HCT116 (cell line): ENCODE results near the gene DMBT1. TPM values are rescaled to one million over a fixed set of nuclear protein-coding genes. Genes with fewer than 3 reads are reported as not detected.

Source experiments
- ATAC-seq: fragments of 200-7000 bp; cut with Tn5 transposase; 2 replicates; pipeline ENCODE4 v1.9.1; 2020; ENCODE audit warnings: mild to moderate bottlenecking, moderate library complexity
- BruUV-seq: library from RNA; stranded (reverse); fragments of 400-500 nt; replicated peaks from 2 replicates; lab custom pipeline; 2021; lab: Mats Ljungman, UMichigan
- CTCF ChIA-PET: fragments of 300-600 bp; sonication (Branson Sonifier 250); formaldehyde crosslinking; loops from one replicate; lab custom pipeline; 2021; ENCODE audit warnings: antibody characterized with exemption; lab: Charles Lee
- POLR2A ChIA-PET: fragments of 300-600, 350-600 bp; sonication (Branson Sonifier 250); formaldehyde crosslinking; loops from one replicate; lab custom pipeline; 2021; ENCODE audit warnings: antibody characterized with exemption; lab: Charles Lee
- RAD21 ChIA-PET, 2 experiments: fragments of 300-600 bp; sonication (Branson Sonifier 250); formaldehyde crosslinking; loops; one replicate each; lab custom pipeline; 2023; ENCODE audit warnings: low total read pairs in 2 of 2; ENCODE audit not compliant: uncharacterized antibody in 2 of 2, unreplicated experiment in 2 of 2, low non-redundant PET in 1 of 2; lab: Charles Lee
- DNase-seq: peaks from one replicate; pipeline ENCODE4 v3.0.0-alpha.2; 2010; ENCODE audit warnings: low read depth, low spot score
- H2AFZ ChIP-seq: fragments of 200-600 bp; shearing (Covaris generic), sonication (generic); 2 replicates; pipeline ENCODE4 v1.6.1; 2017; ENCODE audit warnings: low read depth, mixed run types, mixed read lengths, antibody characterized with exemption, low read length; ENCODE audit not compliant: poor library complexity, severe bottlenecking
- H3K27ac ChIP-seq: 2 replicates; pipeline ENCODE4 v1.5.1; 2012; ENCODE audit warnings: low read depth, low read length
- H3K27me3 ChIP-seq: fragments of 200-600 bp; sonication (generic); 2 replicates; pipeline ENCODE4 v1.6.1; 2016; ENCODE audit warnings: mixed run types, low read length, mixed read lengths; ENCODE audit not compliant: insufficient read depth
- H3K36me3 ChIP-seq, 2 experiments: fragments of 200-500 bp in 1 of 2; fragments of 200-600 bp in 1 of 2; sonication (Bioruptor generic) in 1 of 2; sonication (generic) in 1 of 2; 2 replicates each; pipeline versions ENCODE4 v1.5.1 to v1.6.1; 2014 to 2016; ENCODE audit warnings: low read length in 2 of 2, inconsistent platforms in 1 of 2, mixed read lengths in 1 of 2, mixed run types in 1 of 2; ENCODE audit not compliant: insufficient read depth in 2 of 2, control insufficient read depth in 1 of 2
- H3K4me1 ChIP-seq, 2 experiments: fragments of 200-600 bp in 1 of 2; sonication (generic) in 1 of 2; 2 replicates each; pipeline versions ENCODE4 v1.5.1 to v1.6.1; 2012 to 2017; ENCODE audit warnings: low read length in 2 of 2, inconsistent platforms in 1 of 2, mild to moderate bottlenecking in 1 of 2, mixed read lengths in 1 of 2, mixed run types in 1 of 2, moderate library complexity in 1 of 2; ENCODE audit not compliant: insufficient read depth in 2 of 2, control insufficient read depth in 1 of 2
- H3K4me2 ChIP-seq: fragments of 200-600 bp; sonication (generic); 2 replicates; pipeline ENCODE4 v1.6.1; 2017; ENCODE audit warnings: mixed run types, low read length, mixed read lengths
- H3K4me3 ChIP-seq, 2 experiments: fragments of 200-600 bp in 1 of 2; sonication (generic) in 1 of 2; replicated peaks in 1 of 2; 2 replicates each; pipeline ENCODE4 v1.5.1; 2011 to 2016; ENCODE audit warnings: low read length in 2 of 2, control low read depth in 1 of 2, low read depth in 1 of 2, mild to moderate bottlenecking in 1 of 2, mixed read lengths in 1 of 2, mixed run types in 1 of 2
- H3K79me2 ChIP-seq: fragments of 200-600 bp; sonication (generic); 2 replicates; pipeline ENCODE4 v1.6.1; 2017; ENCODE audit warnings: mild to moderate bottlenecking, mixed run types, low read length, moderate library complexity, mixed read lengths; ENCODE audit not compliant: insufficient read depth
- H3K9ac ChIP-seq: fragments of 200-600 bp; sonication (generic); 2 replicates; pipeline ENCODE4 v1.6.1; 2016; ENCODE audit warnings: low read length, mixed read lengths
- H3K9me2 ChIP-seq: fragments of 200-600 bp; sonication (generic), shearing (Covaris generic); 2 replicates; pipeline ENCODE4 v1.6.1; 2017; ENCODE audit warnings: mixed run types, mild to moderate bottlenecking, moderate library complexity; ENCODE audit not compliant: insufficient read depth
- H3K9me3 ChIP-seq, 2 experiments: fragments of 200-500 bp in 1 of 2; fragments of 200-600 bp in 1 of 2; sonication (Bioruptor generic) in 1 of 2; sonication (generic) in 1 of 2; 2 replicates each; pipeline ENCODE4 v1.6.1; 2014 to 2017; ENCODE audit warnings: low read length in 2 of 2, mixed read lengths in 2 of 2, inconsistent platforms in 1 of 2, low read depth in 1 of 2, mild to moderate bottlenecking in 1 of 2, mixed run types in 1 of 2, moderate library complexity in 1 of 2; ENCODE audit not compliant: control insufficient read depth in 1 of 2, insufficient read depth in 1 of 2
- H4K20me1 ChIP-seq: fragments of 200-600 bp; sonication (generic), shearing (Covaris generic); 2 replicates; pipeline ENCODE4 v1.6.1; 2017; ENCODE audit warnings: mixed run types, mild to moderate bottlenecking, moderate library complexity; ENCODE audit not compliant: insufficient read depth
- CBX3 ChIP-seq: IDR thresholded peaks from 2 replicates; pipeline ENCODE4 v1.6.1; 2012; ENCODE audit warnings: low read depth
- CEBPB ChIP-seq: IDR thresholded peaks from 2 replicates; pipeline ENCODE4 v1.6.1; 2012; ENCODE audit warnings: low read depth
- EGR1 ChIP-seq: IDR thresholded peaks from 2 replicates; pipeline ENCODE4 v1.6.1; 2012; ENCODE audit warnings: low read depth
- ELF1 ChIP-seq: IDR thresholded peaks from 2 replicates; pipeline ENCODE4 v1.6.1; 2012; ENCODE audit warnings: low read depth, borderline replicate concordance
- EZH2 ChIP-seq: fragments of 200-600 bp; sonication (generic); IDR thresholded peaks from 2 replicates; pipeline ENCODE4 v1.6.1; 2017; ENCODE audit warnings: antibody characterized with exemption, mixed run types
- FOSL1 ChIP-seq: IDR thresholded peaks from 2 replicates; pipeline ENCODE4 v1.6.1; 2012; ENCODE audit warnings: low read depth
- POLR2A ChIP-seq: IDR thresholded peaks from 2 replicates; pipeline ENCODE4 v1.7.0; 2011; ENCODE audit warnings: borderline replicate concordance; ENCODE audit not compliant: insufficient read depth, insufficient read length; ENCODE audit errors: extremely low read depth
- RAD21 ChIP-seq: IDR thresholded peaks from 2 replicates; pipeline ENCODE4 v1.6.1; 2012; ENCODE audit warnings: low read depth, mild to moderate bottlenecking
- SIN3A ChIP-seq: IDR thresholded peaks from 2 replicates; pipeline ENCODE4 v1.6.1; 2012; ENCODE audit warnings: low read depth
- SRF ChIP-seq: IDR thresholded peaks from 2 replicates; pipeline ENCODE4 v1.6.1; 2012; ENCODE audit warnings: low read depth
- YY1 ChIP-seq: IDR thresholded peaks from 2 replicates; pipeline ENCODE4 v1.6.1; 2011; ENCODE audit warnings: low read length, low read depth, moderate library complexity, mild to moderate bottlenecking; ENCODE audit not compliant: insufficient replicate concordance; ENCODE audit errors: extremely low read depth
- intact Hi-C: fragments of 100-400 bp; cut with micrococcal nuclease; formaldehyde crosslinking; loops from 2 replicates; pipeline ENCODE4 v1.10.0; 2022
- total RNA-seq: library from RNA; stranded (reverse); gene quantifications from one replicate; pipeline ENCODE4 v1.2.1, GENCODE V29; 2021; ENCODE audit not compliant: unreplicated experiment
- TF ChIP-seq, protein P1 (sequence below): IDR thresholded peaks from 2 replicates; pipeline ENCODE4 v1.6.1; 2012
- TF ChIP-seq, protein P2 (sequence below): IDR thresholded peaks from 2 replicates; pipeline ENCODE4 v1.6.1; 2012
- TF ChIP-seq, protein P3 (sequence below): IDR thresholded peaks from 2 replicates; pipeline ENCODE4 v1.6.1; 2012; ENCODE audit warnings: low read depth

Gene DMBT1
- total RNA-seq, 1 experiment from 2014 or later, result 0.17 TPM

DNA sequence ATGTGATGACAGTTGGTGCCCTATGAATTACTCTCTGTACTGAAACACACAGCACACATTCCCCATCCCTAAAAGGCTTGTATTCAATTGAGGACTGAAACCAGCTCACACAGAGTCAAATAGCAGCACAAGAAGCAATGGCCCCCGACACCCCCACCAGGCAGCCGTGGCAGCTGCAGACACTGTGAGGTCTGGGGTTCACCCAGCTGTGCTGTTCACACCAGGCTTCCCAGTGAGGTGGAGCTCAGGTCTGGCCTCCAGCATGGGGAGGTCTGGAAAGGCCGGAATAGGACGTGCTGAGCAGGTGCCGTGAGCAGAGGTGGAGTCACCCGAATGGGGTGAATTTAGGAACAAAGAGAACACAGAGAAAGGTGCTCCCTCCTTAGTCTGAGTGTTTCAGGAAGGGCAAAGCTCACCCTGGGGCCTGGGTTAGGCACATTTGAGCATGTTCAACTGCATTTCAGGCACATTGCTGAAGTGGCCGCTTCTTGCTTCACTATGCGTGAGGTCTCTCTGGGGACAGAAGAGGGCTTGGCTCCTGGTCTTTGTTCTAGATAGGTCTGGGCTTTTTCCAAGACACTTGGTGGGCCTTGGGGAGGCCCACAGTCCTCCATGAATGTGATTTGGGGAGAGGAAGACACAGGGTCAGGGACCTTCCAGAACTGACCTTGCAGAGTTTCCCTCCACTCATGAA lies 97.9 kb downstream of the DMBT1 start (continued):
- no peak for TF ChIP-seq EZH2

DNA sequence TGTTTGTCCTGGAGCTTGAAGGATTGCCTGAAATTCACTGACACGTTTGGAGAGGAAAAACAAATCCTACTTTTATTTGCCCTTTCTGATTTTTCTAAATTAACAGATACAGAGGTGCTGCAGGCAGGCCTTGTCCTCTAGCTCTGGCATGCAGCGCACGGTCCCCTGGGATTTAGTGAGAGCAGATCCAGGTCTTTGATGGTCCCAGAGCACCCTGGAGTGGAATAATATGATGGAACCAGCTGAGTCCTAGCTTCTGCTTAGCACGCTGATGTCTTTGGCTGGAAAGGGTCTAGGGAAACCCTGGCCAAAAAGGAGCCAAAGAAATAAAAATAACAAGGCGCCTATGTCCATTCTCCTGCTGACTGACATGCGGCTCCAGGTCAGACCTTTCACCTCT lies 98.6 kb downstream of the DMBT1 start:
- ChIA-PET CTCF (no interaction called here), POLR2A (no interaction called here), RAD21 (no interaction called here)
- Histone ChIP-seq H3K9me3 (no peaks in the 10 kb centered on the region), H3K4me3 (no peak overlapping the region), H3K27ac (no peak overlapping the region), H3K4me2 (no peak overlapping the region), H3K4me1 (no peaks in the 10 kb centered on the region), H3K9me2 (no peaks in the 10 kb centered on the region), H3K9ac (no peak overlapping the region), H3K79me2 (no peaks in the 10 kb centered on the region), H3K27me3 (peaks cover 72% of the 10 kb centered on the region), H4K20me1 (no peaks in the 10 kb centered on the region), H3K36me3 (no peaks in the 10 kb centered on the region), H2AFZ (no peak overlapping the region)
- DNase-seq (no peak), ATAC-seq (no peak)
- no TSS peak for BruUV-seq
- TF ChIP-seq SRF (no peak), CEBPB (no peak), YY1 (no peak), CBX3 (no peak), SIN3A (no peak), POLR2A (no peak), EGR1 (no peak), FOSL1 (no peak), ELF1 (no peak), RAD21 (no peak), EZH2 (no peak)
- TF ChIP-seq, protein P1, sequence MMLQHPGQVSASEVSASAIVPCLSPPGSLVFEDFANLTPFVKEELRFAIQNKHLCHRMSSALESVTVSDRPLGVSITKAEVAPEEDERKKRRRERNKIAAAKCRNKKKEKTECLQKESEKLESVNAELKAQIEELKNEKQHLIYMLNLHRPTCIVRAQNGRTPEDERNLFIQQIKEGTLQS, result no peak
- TF ChIP-seq, protein P2, sequence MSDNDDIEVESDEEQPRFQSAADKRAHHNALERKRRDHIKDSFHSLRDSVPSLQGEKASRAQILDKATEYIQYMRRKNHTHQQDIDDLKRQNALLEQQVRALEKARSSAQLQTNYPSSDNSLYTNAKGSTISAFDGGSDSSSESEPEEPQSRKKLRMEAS, result no peak
- TF ChIP-seq, protein P3, sequence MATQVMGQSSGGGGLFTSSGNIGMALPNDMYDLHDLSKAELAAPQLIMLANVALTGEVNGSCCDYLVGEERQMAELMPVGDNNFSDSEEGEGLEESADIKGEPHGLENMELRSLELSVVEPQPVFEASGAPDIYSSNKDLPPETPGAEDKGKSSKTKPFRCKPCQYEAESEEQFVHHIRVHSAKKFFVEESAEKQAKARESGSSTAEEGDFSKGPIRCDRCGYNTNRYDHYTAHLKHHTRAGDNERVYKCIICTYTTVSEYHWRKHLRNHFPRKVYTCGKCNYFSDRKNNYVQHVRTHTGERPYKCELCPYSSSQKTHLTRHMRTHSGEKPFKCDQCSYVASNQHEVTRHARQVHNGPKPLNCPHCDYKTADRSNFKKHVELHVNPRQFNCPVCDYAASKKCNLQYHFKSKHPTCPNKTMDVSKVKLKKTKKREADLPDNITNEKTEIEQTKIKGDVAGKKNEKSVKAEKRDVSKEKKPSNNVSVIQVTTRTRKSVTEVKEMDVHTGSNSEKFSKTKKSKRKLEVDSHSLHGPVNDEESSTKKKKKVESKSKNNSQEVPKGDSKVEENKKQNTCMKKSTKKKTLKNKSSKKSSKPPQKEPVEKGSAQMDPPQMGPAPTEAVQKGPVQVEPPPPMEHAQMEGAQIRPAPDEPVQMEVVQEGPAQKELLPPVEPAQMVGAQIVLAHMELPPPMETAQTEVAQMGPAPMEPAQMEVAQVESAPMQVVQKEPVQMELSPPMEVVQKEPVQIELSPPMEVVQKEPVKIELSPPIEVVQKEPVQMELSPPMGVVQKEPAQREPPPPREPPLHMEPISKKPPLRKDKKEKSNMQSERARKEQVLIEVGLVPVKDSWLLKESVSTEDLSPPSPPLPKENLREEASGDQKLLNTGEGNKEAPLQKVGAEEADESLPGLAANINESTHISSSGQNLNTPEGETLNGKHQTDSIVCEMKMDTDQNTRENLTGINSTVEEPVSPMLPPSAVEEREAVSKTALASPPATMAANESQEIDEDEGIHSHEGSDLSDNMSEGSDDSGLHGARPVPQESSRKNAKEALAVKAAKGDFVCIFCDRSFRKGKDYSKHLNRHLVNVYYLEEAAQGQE, result no peak
- intact Hi-C loops, result no loop called here
